Left renal cortex interstitium (tissue), 4 donors: Measurements from ENCODE around the gene UBXN11. TPM values are rescaled to one million over a fixed set of nuclear protein-coding genes. Genes with fewer than 3 reads are reported as not detected.
A peak's percentile ranks its signal among the peaks of the same experiment; 100 is the strongest.
"Not testable (repeated sequence)": the region's sequence is repeated elsewhere in the genome, so short reads cannot be mapped to it uniquely, and the experiment has no call there.

Experiments
- DNase-seq, 4 donors: peaks; one replicate each; pipeline ENCODE4 v3.0.0-alpha.2; 2013; ENCODE audit warnings: low read depth in 4 of 4, low spot score in 2 of 4, missing footprints in 1 of 4
- polyA plus RNA-seq, 4 donors: library from polyadenylated mRNA; unstranded; fragments of 120-200 nt; gene quantifications; one replicate each; pipeline ENCODE4 v1.2.1, GENCODE V29; 2013; ENCODE audit not compliant: insufficient read length in 4 of 4

Gene UBXN11
- polyA plus RNA-seq, 4 donors = 30.4 to 58.2 (median 44.6) TPM

GRCh38 chr1:26337625-26338024 is 31.2 kb upstream of the UBXN11 start:
- DNase-seq = no peak

GRCh38 chr1:26337206-26337535 is 30.7 kb upstream of the UBXN11 start:
- DNase-seq = no peak

- DNase-seq = peak in 2 of 4 donors; percentile 53 to 56
Measured at GRCh38 chr1:26336477-26337205, 30.2 kb upstream of the UBXN11 start.

GRCh38 chr1:26335774-26336476 is 29.5 kb upstream of the UBXN11 start:
- DNase-seq = no peak

GRCh38 chr1:26333312-26333711 is 26.9 kb upstream of the UBXN11 start:
- not testable (repeated sequence) for DNase-seq

- no peak for DNase-seq
Measured at GRCh38 chr1:26330276-26330675, 23.8 kb upstream of the UBXN11 start.

- DNase-seq = not testable (repeated sequence)
Measured at GRCh38 chr1:26329380-26329779, 22.9 kb upstream of the UBXN11 start.

GRCh38 chr1:26328597-26328996 is 22.2 kb upstream of the UBXN11 start:
- no peak for DNase-seq

- DNase-seq = no peak
Measured at GRCh38 chr1:26327956-26328362, 21.5 kb upstream of the UBXN11 start.

- no peak for DNase-seq
Measured at GRCh38 chr1:26324550-26324949, 18.1 kb upstream of the UBXN11 start.

- no peak for DNase-seq
Measured at GRCh38 chr1:26323382-26323781, 16.9 kb upstream of the UBXN11 start.

- DNase-seq = no peak
Measured at GRCh38 chr1:26322042-26322331, 15.6 kb upstream of the UBXN11 start.

GRCh38 chr1:26321315-26322041 is 15.0 kb upstream of the UBXN11 start:
- DNase-seq = peak; percentile 41 to 72 (median 55)

GRCh38 chr1:26320896-26321295 is 14.5 kb upstream of the UBXN11 start:
- DNase-seq = no peak

- no peak for DNase-seq
Measured at GRCh38 chr1:26318338-26319064, 12.1 kb upstream of the UBXN11 start.

- DNase-seq = no peak
Measured at GRCh38 chr1:26317612-26318337, 11.3 kb upstream of the UBXN11 start, which contains the start of gene CD52. Gene CD52, plus strand, starts transcription at chr1:26317958. Its CDS starts 60 bp downstream, at chr1:26318018.

GRCh38 chr1:26317146-26317545 is 10.7 kb upstream of the UBXN11 start:
- no peak for DNase-seq

- DNase-seq = no peak
Measured at GRCh38 chr1:26315874-26316850, 9.7 kb upstream of the UBXN11 start.

- DNase-seq = no peak
Measured at GRCh38 chr1:26314501-26314900, 8.1 kb upstream of the UBXN11 start.
